Endometrial microvascular endothelial cells (primary cell): ENCODE data around the gene F8A3. TPM values are rescaled to one million over a fixed set of nuclear protein-coding genes. Genes with fewer than 3 reads are reported as not detected.
"Not testable (repeated sequence)": the region's sequence is repeated elsewhere in the genome, so short reads cannot be mapped to it uniquely, and the experiment has no call there.

Source experiments
- in situ Hi-C: cut with HindIII; loops from 2 replicates; pipeline ENCODE4 v1.10.0; 2017; ENCODE audit warnings: low sequenced_read_pairs, low pct_unique_long_range_greater_than_20kb; ENCODE audit errors: inconsistent ontology term
- total RNA-seq: library from RNA; depleted of rRNA; stranded (reverse); fragments of >200 nt; gene quantifications from one replicate; pipeline ENCODE4 v1.2.3, GENCODE V29; 2015; ENCODE audit errors: inconsistent ontology term

Gene F8A3
- 1.6 TPM for total RNA-seq

DNA sequence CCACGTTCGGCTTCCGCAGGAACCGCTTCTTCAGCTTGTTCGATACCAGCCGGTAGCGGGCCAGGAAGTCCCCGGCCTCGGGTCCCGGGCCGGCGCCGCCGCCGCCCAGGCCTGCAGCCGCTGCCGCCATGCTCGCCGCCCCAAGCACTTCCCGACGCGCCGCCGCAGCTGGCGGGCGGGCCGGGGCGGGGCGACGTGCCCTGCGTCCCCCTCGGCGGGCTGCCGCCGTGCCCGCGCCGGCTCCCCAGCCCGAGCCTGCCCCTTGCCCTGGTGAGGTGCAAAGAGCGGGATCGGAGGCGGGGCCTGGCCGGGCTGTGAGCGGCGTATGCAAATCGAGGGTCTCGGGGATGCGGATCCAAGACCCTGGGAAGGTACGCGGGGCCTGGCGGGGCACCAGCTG is at the start of gene F8A3:
Gene F8A3, minus strand, starts transcription at position 150 of the 400 bp plus-strand sequence. Its CDS starts 20 bp downstream, at position 130.
- in situ Hi-C loops = not testable (repeated sequence)

- in situ Hi-C loops = no loop called here
Measured at GRCh38 chrX:155505296-155505695, 46.9 kb upstream of the F8A3 start.

GRCh38 chrX:155495134-155495533 is 36.7 kb upstream of the F8A3 start:
- in situ Hi-C loops = not testable (repeated sequence)

- in situ Hi-C loops = not testable (repeated sequence)
Measured at GRCh38 chrX:155491421-155491820, 33.0 kb upstream of the F8A3 start.

DNA sequence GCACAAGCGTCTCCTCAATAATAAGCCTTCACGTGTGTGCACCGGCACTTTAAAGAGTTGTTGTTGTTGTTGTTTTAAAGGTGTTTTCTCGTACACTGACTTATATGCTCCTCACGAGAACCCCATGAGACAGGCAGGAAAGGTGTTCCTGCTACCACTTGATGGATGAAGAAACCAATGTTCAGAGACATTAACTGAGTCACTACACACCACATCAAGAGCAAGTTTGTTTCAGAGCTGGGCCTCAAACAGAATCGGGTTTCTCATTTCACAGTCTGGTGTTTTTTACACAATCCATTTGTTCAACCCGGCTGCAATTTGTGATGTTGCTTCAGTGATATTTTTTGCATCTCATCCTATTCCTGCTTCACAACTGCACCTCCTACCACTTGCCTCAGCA is 18.7 kb upstream of the F8A3 start:
- in situ Hi-C loops = not testable (repeated sequence)

GRCh38 chrX:155466269-155466938 is 8.0 kb upstream of the F8A3 start:
- in situ Hi-C loops = not testable (repeated sequence)

DNA sequence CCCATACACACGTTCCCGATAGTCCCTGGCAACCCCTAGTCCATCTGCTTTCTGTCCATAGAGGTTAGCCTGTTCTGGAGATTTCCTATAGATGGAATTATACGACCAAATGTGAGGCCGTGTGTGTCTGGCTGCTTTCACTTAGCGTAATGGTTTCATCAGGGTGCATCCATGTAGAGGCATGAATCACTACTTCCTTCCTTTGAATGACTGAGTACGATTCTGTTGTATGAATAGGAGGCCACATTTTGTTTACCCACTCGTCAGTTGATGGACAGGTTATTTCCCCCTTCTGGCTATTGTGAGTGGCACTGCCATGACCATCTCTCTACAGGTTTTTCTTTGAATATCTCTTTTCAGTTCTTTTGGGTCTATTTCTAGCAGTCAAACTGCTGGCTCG is 2.1 kb upstream of the F8A3 start:
- in situ Hi-C loops = not testable (repeated sequence)

DNA sequence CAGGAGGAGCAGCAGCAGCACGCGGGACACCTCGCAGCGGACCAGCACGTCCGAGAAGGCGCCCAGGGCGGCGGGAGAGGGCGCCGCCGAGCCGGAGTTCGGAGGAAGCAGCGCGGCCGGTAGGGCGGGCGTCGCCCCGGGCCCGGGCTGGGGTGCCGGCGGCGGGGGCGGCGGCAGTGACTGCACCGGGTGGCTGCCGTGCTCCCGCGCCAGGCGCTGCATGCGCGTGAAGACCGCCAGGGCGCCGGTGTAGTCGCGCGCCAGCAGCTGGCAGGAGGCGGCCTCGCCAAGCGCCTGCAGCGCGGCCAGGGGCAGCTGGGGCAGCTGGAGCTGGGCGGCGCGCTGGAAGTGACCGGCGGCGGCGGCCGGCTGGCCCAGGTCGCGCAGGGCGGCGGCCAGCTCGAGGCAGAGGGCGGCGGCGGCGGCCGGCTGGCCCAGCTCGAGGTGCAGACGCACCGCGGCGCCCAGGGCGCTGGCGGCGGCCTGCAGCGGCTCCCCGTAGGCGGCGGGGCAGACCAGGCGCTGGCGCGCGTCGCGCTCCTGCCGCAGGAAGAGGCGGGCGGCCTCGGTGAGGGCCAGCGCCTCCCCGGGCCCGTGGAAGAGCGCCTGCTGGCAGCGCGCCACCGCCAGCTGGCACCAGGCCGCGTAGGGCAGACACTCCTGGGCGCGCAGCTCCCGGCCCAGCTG is 516 bp downstream of the F8A3 start:
- in situ Hi-C loops = not testable (repeated sequence)

DNA sequence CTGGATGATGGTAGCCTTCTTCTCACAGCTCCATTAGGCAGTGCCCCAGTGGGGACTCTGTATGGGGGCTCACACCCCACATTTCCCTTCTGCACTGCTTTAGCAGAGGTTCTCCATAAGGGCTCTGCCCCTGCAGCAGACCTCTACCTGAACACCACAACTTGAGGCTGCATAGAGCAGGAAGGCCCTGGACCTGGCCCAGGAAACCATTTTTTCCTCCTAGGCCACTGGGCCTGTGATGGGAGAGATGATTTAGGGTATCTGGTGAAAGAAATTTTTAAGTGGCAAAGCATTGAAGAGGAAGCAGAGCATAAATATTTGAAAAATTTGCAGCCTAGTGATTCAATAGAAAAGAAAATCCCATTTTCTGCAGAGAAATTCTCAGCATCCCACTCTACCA is 17.3 kb downstream of the F8A3 start:
- in situ Hi-C loops = no loop called here

DNA sequence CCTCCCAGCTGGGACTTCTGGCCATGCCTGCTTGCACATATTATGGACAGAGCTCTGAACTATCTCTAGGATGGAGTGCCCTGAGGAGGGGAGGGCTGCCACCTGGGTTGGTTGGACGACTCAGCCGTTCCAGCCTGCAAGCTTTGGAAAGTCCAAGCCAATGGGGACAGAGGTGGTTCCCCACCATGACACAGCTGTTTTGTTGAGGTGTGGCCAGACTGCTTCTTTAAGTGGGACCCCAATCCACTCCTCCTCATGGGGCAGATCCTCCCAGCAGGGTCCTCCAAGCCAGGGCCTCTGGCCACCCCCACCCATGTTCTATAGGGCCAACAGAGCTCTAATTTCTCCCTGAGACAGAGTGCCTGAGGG is 22.7 kb downstream of the F8A3 start:
- in situ Hi-C loops = no loop called here

DNA sequence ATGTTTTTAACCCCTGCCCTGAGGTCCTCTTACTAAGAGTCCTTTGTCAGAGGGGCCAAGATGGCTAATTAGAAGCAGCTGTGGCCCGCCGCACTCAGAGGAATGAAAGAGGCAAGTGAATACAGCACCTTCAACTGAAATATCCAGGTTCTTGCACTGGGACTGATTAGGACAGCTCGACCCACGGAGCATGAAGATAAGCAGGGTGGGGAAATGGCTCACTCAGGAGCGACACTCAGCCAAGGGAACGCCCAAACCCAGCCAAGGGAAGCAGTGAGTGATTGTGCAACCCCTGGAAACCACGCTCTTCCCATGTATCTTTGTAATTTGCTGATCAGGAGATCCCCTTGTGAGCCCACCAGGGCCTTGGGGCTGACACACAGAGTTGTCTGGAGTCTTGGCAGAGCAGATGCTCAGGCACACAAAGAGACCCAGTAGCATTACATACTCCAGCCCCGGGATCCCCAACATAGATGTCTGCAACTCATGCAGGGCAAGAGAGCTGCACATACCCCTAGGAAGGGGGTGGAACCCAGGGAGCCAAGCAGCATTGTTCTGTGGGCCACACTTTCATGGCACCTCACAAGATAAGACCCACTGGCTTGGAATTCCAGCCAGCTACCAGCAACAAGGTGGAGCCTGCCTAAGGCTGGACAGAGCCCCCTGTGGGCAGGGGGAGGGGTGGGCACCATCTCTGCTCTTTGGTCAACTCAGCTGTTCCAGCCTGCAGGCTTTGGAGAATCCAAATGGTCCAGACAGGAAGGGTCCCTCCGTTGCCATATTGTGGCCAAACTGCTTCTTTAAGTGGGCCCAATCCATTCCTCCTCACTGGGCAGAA is 23.3 kb downstream of the F8A3 start:
- in situ Hi-C loops = no loop called here

DNA sequence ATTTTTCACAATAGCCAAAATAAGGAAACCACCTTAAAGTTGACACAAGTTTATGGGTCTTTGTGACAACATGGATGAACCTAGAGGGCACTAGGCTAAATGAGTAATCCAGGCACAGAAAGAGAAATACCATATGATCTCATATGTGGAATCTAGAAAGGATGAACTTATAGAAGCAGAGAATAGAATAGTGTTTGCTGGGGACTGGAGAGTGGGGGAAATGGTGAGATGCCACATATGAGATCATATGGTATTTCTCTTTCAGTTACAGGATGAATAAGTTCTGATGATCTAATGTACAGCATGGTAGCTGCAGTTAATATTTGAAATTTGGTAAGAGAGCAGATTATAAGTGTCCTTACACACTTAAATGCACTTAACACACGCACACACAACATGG is 40.7 kb downstream of the F8A3 start:
- in situ Hi-C loops = no loop called here

Other genes starting within 250 kb of the F8A3 start
- gene VBP1, start 242.2 kb downstream of the F8A3 start, total RNA-seq = 70.3 TPM
- gene RAB39B, start 194.1 kb downstream of the F8A3 start, total RNA-seq = not detected
- 2.8 TPM for gene CLIC2, start 124.0 kb downstream of the F8A3 start, total RNA-seq
- gene F8A2, start 76.5 kb downstream of the F8A3 start, total RNA-seq = not detected
- gene SPRY3, start 154.0 kb upstream of the F8A3 start, total RNA-seq = 0.74 TPM
- gene TMLHE, start 154.3 kb upstream of the F8A3 start, total RNA-seq = 8.3 TPM